Transverse colon (tissue), 3 donors: ENCODE measurements around the gene SMYD4.

Source experiments
- POLR2A ChIP-seq: fragments of 450-650 bp; IDR thresholded peaks from one replicate; pipeline ENCODE4 v1.6.1; 2016; ENCODE audit warnings: antibody characterized with exemption, mild to moderate bottlenecking, moderate library complexity
- TF ChIP-seq, protein P1 (sequence below), 5 experiments: fragments of 200-600 bp in 3 of 5; fragments of 450-650 bp in 2 of 5; sonication (generic) in 3 of 5; IDR thresholded peaks; 1 replicate in 2 of 5; 2 replicates in 3 of 5; pipeline ENCODE4 v1.5.1; 2016 to 2017; ENCODE audit warnings: antibody characterized with exemption in 5 of 5, inconsistent platforms in 3 of 5, mild to moderate bottlenecking in 2 of 5, moderate library complexity in 1 of 5

DNA sequence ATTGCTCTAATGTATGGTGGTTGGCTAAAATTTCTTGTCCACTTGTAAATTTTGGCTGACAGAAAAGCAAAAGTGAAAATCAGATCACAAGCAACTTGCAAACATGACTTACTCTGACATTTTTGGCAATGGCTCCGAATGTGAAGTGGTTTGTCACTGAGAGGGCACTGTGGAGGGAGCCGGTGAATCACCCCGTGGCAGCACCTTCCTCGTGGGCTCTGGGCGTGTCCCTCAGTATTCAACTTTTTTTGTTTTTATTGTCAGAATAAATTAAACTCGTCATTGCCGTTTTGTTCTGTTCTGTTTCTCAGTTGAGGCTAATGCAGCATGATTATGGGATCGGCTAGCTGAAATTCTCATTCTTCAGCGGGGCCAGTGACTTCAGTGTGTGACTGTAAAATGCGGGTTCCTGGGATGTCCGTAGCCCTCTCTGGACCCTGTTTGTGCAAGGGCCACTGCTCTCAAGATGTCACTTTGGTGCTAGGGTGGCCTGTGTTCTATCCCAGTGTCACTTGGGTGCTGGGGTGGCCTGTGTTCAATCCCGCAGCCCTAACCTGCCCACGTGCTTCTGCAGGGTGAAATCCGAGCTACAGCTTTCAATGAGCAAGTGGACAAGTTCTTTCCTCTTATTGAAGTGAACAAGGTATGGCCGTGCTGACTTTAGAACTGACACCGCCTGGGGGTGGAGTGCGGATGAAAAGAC lies 48.9 kb upstream of the SMYD4 start:
- TF ChIP-seq, protein P1, sequence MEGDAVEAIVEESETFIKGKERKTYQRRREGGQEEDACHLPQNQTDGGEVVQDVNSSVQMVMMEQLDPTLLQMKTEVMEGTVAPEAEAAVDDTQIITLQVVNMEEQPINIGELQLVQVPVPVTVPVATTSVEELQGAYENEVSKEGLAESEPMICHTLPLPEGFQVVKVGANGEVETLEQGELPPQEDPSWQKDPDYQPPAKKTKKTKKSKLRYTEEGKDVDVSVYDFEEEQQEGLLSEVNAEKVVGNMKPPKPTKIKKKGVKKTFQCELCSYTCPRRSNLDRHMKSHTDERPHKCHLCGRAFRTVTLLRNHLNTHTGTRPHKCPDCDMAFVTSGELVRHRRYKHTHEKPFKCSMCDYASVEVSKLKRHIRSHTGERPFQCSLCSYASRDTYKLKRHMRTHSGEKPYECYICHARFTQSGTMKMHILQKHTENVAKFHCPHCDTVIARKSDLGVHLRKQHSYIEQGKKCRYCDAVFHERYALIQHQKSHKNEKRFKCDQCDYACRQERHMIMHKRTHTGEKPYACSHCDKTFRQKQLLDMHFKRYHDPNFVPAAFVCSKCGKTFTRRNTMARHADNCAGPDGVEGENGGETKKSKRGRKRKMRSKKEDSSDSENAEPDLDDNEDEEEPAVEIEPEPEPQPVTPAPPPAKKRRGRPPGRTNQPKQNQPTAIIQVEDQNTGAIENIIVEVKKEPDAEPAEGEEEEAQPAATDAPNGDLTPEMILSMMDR (IDR thresholded peaks at IDR 0.05): no peak
- no peak for TF ChIP-seq POLR2A
